GM20000 (cell line): ENCODE measurements around the gene MAGEA11.

Experiments
- DNase-seq: peaks from one replicate; pipeline ENCODE4 v3.0.0; 2012; ENCODE audit warnings: low spot score
- CTCF ChIP-seq: IDR thresholded peaks from 2 replicates; pipeline ENCODE4 v1.5.1; 2012; ENCODE audit warnings: mild to moderate bottlenecking, control low read depth; ENCODE audit errors: extremely low read depth, missing control alignments

MAGEA11 gene

GRCh38 chrX:149762696-149763614 is 51.1 kb downstream of the MAGEA11 start:
- DNase-seq = no peak
- no peak for TF ChIP-seq CTCF
